ENCODE measurements around the gene BORCS5. TPM values are rescaled to one million over a fixed set of nuclear protein-coding genes. Genes with fewer than 3 reads are reported as not detected.

Gene BORCS5
- total and polyA plus RNA-seq, 2 of the 8 experiments (the other 6 are each of a cell fraction or from before 2014, with no cell fraction given), result 8.3 to 17.4 TPM

DNA sequence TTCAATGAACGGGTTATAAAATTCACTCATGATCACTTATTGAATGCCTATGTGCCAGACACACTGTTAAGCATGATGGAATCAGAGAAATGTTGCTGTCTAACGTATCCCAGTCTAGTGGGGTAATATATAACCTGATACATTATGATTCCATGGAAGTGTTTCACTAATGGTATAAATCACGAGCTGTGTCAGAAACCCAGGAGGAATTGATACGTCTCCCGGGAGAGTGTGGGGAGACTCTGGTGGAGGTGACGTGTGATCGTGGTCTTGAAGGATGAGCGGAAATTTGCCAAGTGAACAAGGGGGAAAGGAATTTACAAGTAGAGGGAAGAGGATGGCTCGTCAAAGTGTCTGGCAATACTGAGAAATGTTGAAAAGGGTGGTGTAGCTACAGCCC lies 33.3 kb upstream of the BORCS5 start:
- DNase-seq (ENCODE audit: low read depth in 1 of 2, low spot score in 2 of 2) (no peak), FAIRE-seq (no peak)
- Histone ChIP-seq H3K27ac (ENCODE audit: low read depth, low read length) (no peak overlapping the region), H3K4me2 (ENCODE audit: insufficient read depth in 1 of 2, low read depth in 2 of 2, low read length in 2 of 2) (no peak overlapping the region), H3K14ac (ENCODE audit: insufficient read length) (no peak overlapping the region), H3K79me2 (ENCODE audit: control insufficient read depth in 1 of 2, insufficient read depth in 2 of 2, low read length in 2 of 2) (no peaks in the 10 kb centered on the region), H3K79me1 (ENCODE audit: low read depth, low read length) (no peaks in the 10 kb centered on the region; the same call in 1 of the 2 replicates), H3K18ac (ENCODE audit: extremely low read depth, low read length) (no peak overlapping the region), H3K23me2 (ENCODE audit: low read depth, low read length) (no peaks in the 10 kb centered on the region), H4K20me1 (replicated peaks in 1 of 2; ENCODE audit: control insufficient read depth in 1 of 2, insufficient read depth in 2 of 2, low read length in 2 of 2) (no peaks in the 10 kb centered on the region), H2BK15ac (ENCODE audit: low read length) (peak overlapping the region; percentile 21; the same call in 1 of the 2 replicates), H3K4me1 (replicated peaks in 1 of 4; ENCODE audit: control insufficient read depth in 3 of 4, insufficient read depth in 4 of 4, low read length in 3 of 4) (peaks cover 2 to 6% (median 3%) of the 10 kb centered on the region in 4 experiments; a peak in 4 of 7 replicates), H2AFZ (ENCODE audit: low read length) (no peak overlapping the region), H2BK120ac (replicated peaks; ENCODE audit: low read depth, low read length) (no peak overlapping the region), H3K56ac (replicated peaks; ENCODE audit: insufficient read length, low read depth, low read length) (no peak overlapping the region), H2BK20ac (ENCODE audit: low read length) (no peak overlapping the region), H4K5ac (ENCODE audit: insufficient read length, low read depth, low read length) (no peak overlapping the region), H3K4ac (replicated peaks; ENCODE audit: insufficient read length, low read depth, low read length) (no peak overlapping the region), H3K4me3 (ENCODE audit: extremely low read depth in 1 of 4, insufficient read depth in 2 of 4, low read depth in 3 of 4, low read length in 4 of 4) (no peak overlapping the region), H3K9me3 (ENCODE audit: insufficient read depth in 2 of 2, low read depth in 1 of 2, low read length in 1 of 2) (no peaks in the 10 kb centered on the region), H4K8ac (ENCODE audit: extremely low read depth, insufficient read depth, low read length) (no peak overlapping the region), H4K91ac (replicated peaks; ENCODE audit: insufficient read length, low read length) (no peak overlapping the region), H3K36me3 (ENCODE audit: control insufficient read depth in 2 of 4, insufficient read depth in 4 of 4, low read length in 3 of 4) (no peaks in the 10 kb centered on the region), H2BK12ac (ENCODE audit: low read depth, low read length) (peak overlapping the region; percentile 5; the same call in 1 of the 2 replicates), H3K23ac (ENCODE audit: insufficient read length) (no peak overlapping the region), H2AK5ac (ENCODE audit: low read depth, low read length) (no peak overlapping the region; the same call in 1 of the 2 replicates), H3K27me3 (replicated peaks in 1 of 4; ENCODE audit: control insufficient read depth in 3 of 4, extremely low read depth in 1 of 4, insufficient read depth in 3 of 4, low read length in 3 of 4) (no peaks in the 10 kb centered on the region), H3K9ac (replicated peaks in 1 of 4; ENCODE audit: extremely low read depth in 1 of 4, low read depth in 3 of 4, low read length in 3 of 4) (no peak overlapping the region), H2BK5ac (ENCODE audit: low read depth, low read length) (no peak overlapping the region)
- 96% methylated on average over 9 of the region's 9 CpGs; no CpG with 5 or more reads in 1 of the 2 experiments for WGBS, 2 experiments (ENCODE audit: extremely low coverage in 1 of 2, insufficient coverage in 1 of 2, insufficient read length in 1 of 2, insufficient replicate concordance in 2 of 2, low coverage in 1 of 2, low lambda C conversion rate in 2 of 2, missing lambda C conversion rate in 1 of 2)
- CTCF ChIA-PET (ENCODE audit: partially characterized antibody), result interaction anchor here (0.6 to 3.2 kb wide), 4 partner anchors 11 to 157 kb away, joined by 3 to 20 read pairs (median 3); partner anchors contain the start of genes BORCS5 and LRP6
- TF ChIP-seq BRCA1 (IDR thresholded peaks at IDR 0.05; ENCODE audit: low read depth, low read length) (no peak), SIX5 (IDR thresholded peaks at IDR 0.05; ENCODE audit: low read depth, low read length) (no peak), YY1 (IDR thresholded peaks at IDR 0.05; ENCODE audit: low read depth, low read length) (no peak), POU5F1 (IDR thresholded peaks at IDR 0.05; ENCODE audit: low read depth, low read length) (no peak)
- TF ChIP-seq, protein P1, sequence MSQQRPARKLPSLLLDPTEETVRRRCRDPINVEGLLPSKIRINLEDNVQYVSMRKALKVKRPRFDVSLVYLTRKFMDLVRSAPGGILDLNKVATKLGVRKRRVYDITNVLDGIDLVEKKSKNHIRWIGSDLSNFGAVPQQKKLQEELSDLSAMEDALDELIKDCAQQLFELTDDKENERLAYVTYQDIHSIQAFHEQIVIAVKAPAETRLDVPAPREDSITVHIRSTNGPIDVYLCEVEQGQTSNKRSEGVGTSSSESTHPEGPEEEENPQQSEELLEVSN (IDR thresholded peaks at IDR 0.05), result no peak
- POLR2A ChIA-PET (ENCODE audit: partially characterized antibody), result interaction anchor here (2.7 kb wide), 1 partner anchor 57 kb away, joined by 9 read pairs; the partner anchor contains the start of gene LRP6
